IPS-18a (cell line): ENCODE results near the gene CDH11.

Experiments used
- H3K27ac ChIP-seq: one replicate; pipeline ENCODE4 v1.5.1; 2013; ENCODE audit warnings: low read length
- H3K27me3 ChIP-seq: one replicate; pipeline ENCODE4 v1.6.1; 2013; ENCODE audit warnings: mild to moderate bottlenecking, low read length; ENCODE audit not compliant: control insufficient read depth, insufficient read depth
- H3K36me3 ChIP-seq: one replicate; pipeline ENCODE4 v1.6.1; 2013; ENCODE audit warnings: low read depth, low read length; ENCODE audit not compliant: control insufficient read depth
- H3K4me1 ChIP-seq: one replicate; pipeline ENCODE4 v1.6.1; 2013; ENCODE audit warnings: low read depth, low read length; ENCODE audit not compliant: control insufficient read depth
- H3K4me3 ChIP-seq: one replicate; pipeline ENCODE4 v1.5.1; 2013; ENCODE audit warnings: low read length
- H3K9ac ChIP-seq: one replicate; pipeline ENCODE4 v1.6.1; 2013; ENCODE audit warnings: mild to moderate bottlenecking, low read length, moderate library complexity
- H3K9me3 ChIP-seq: one replicate; pipeline ENCODE4 v1.6.1; 2013; ENCODE audit warnings: low read depth, low read length; ENCODE audit not compliant: control insufficient read depth

Gene CDH11

DNA sequence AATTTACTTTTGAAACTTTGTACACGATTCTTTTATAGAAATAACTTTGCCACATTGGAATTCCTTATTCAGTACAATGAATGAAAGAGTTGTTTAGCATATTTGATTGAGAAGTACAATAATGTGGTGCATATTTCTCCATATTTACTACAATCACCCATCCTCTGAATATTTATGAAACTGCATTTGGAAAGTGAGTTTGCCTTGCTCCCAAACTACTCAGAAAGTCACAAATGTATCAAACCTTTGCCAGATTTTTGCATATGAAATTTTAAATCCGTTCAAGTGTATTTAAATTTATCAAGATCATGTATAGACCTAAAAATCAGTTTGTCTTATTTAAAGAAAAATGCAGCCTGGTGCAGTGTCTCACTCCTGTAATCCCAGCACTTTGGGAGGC is 148.7 kb downstream of the CDH11 start:
- Histone ChIP-seq H3K27ac (no peak overlapping the region), H3K9ac (no peak overlapping the region), H3K4me3 (no peak overlapping the region), H3K27me3 (no peaks in the 10 kb centered on the region), H3K36me3 (no peaks in the 10 kb centered on the region), H3K4me1 (no peaks in the 10 kb centered on the region), H3K9me3 (no peaks in the 10 kb centered on the region)

- no peak overlapping the region for H3K27ac ChIP-seq
- no peak overlapping the region for H3K4me3 ChIP-seq
- H3K4me1 ChIP-seq, result no peaks in the 10 kb centered on the region
- no peak overlapping the region for H3K9ac ChIP-seq
- H3K27me3 ChIP-seq, result no peaks in the 10 kb centered on the region
- no peaks in the 10 kb centered on the region for H3K9me3 ChIP-seq
- H3K36me3 ChIP-seq, result no peaks in the 10 kb centered on the region
These were observed 150.7 kb downstream of the CDH11 start for GRCh38 chr16:64971171-64971570.

DNA sequence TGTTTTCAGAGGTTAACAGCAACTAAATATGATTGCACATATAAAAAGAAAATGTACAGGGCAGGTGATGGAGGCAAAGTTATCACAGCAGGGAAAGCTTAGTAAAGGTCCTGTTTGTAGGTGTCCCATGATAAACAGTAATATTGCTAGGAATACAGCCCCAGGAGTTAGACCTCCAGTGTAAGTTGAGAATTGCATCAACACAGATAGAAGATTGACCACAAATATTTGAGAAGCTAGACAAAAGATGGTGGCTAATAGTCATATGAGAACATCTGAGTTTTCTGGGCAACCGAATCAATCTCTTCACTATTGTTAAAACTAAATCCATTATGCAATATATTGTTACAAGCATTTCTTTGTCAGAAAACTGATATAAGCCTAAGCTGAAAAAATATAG is 152.6 kb downstream of the CDH11 start:
- no peak overlapping the region for H3K27ac ChIP-seq
- no peaks in the 10 kb centered on the region for H3K9me3 ChIP-seq
- H3K27me3 ChIP-seq, result no peaks in the 10 kb centered on the region
- H3K4me3 ChIP-seq, result no peak overlapping the region
- H3K36me3 ChIP-seq, result no peaks in the 10 kb centered on the region
- H3K4me1 ChIP-seq, result no peaks in the 10 kb centered on the region
- no peak overlapping the region for H3K9ac ChIP-seq

- no peaks in the 10 kb centered on the region for H3K9me3 ChIP-seq
- no peaks in the 10 kb centered on the region for H3K36me3 ChIP-seq
- H3K27me3 ChIP-seq, result no peaks in the 10 kb centered on the region
- H3K4me1 ChIP-seq, result no peaks in the 10 kb centered on the region
- no peak overlapping the region for H3K4me3 ChIP-seq
- H3K27ac ChIP-seq, result no peak overlapping the region
- H3K9ac ChIP-seq, result no peak overlapping the region
These were observed 153.3 kb downstream of the CDH11 start for GRCh38 chr16:64968539-64968938.

DNA sequence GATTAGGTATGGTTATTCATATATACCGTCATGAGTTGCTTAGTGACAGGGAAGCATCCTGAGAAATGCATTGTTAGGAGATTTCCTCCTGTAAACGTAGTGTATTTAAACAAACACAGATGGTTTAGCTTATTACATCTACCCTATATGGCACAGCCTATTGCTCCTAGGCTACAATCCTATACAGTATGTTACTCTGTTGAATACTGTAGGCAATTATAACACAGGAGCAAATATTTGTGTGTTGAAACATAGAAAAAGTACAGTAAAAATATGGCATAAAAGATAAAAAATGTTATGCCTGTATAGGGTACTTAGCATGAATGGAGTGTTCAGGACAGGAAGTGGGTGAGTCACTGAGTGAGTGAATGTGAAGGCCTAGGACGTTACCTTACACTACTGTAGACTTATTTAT is 157.7 kb downstream of the CDH11 start:
- H3K36me3 ChIP-seq, result no peaks in the 10 kb centered on the region
- no peaks in the 10 kb centered on the region for H3K27me3 ChIP-seq
- H3K4me1 ChIP-seq, result no peaks in the 10 kb centered on the region
- no peak overlapping the region for H3K9ac ChIP-seq
- no peaks in the 10 kb centered on the region for H3K9me3 ChIP-seq
- H3K27ac ChIP-seq, result no peak overlapping the region
- H3K4me3 ChIP-seq, result no peak overlapping the region

GRCh38 chr16:64962786-64963185 is 159.1 kb downstream of the CDH11 start:
- no peaks in the 10 kb centered on the region for H3K9me3 ChIP-seq
- no peak overlapping the region for H3K4me3 ChIP-seq
- no peak overlapping the region for H3K27ac ChIP-seq
- H3K27me3 ChIP-seq, result no peaks in the 10 kb centered on the region
- no peaks in the 10 kb centered on the region for H3K36me3 ChIP-seq
- no peaks in the 10 kb centered on the region for H3K4me1 ChIP-seq
- no peak overlapping the region for H3K9ac ChIP-seq

GRCh38 chr16:64957246-64957645 is 164.6 kb downstream of the CDH11 start:
- Histone ChIP-seq H3K4me1 (no peaks in the 10 kb centered on the region), H3K27ac (no peak overlapping the region), H3K36me3 (no peaks in the 10 kb centered on the region), H3K9me3 (no peaks in the 10 kb centered on the region), H3K27me3 (no peaks in the 10 kb centered on the region), H3K9ac (no peak overlapping the region), H3K4me3 (no peak overlapping the region)

GRCh38 chr16:64952177-64952576 is 169.7 kb downstream of the CDH11 start:
- Histone ChIP-seq H3K27me3 (no peaks in the 10 kb centered on the region), H3K9me3 (no peaks in the 10 kb centered on the region), H3K4me1 (no peaks in the 10 kb centered on the region), H3K9ac (no peak overlapping the region), H3K27ac (no peak overlapping the region), H3K36me3 (no peaks in the 10 kb centered on the region), H3K4me3 (no peak overlapping the region)

DNA sequence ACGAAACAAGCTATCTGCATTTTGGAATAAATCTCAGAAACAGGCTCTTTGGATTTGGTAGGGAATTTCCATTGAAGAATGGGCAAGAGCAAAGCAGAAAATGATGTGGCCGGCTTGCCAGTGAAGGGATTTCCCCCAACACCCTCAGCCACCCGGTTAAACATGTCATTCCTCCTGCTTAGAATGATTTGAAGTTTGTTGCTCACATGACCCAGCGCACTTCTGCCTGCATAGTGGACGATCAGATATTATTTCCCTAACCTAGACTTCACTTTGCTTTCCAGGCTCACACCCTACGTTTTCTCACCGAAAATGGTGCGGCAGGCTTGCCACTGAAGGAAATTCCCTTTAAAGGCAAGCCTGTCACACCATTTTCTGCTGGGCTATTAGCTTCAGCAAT is 170.7 kb downstream of the CDH11 start:
- no peaks in the 10 kb centered on the region for H3K36me3 ChIP-seq
- H3K4me1 ChIP-seq, result no peaks in the 10 kb centered on the region
- no peak overlapping the region for H3K9ac ChIP-seq
- H3K27me3 ChIP-seq, result no peaks in the 10 kb centered on the region
- H3K9me3 ChIP-seq, result no peaks in the 10 kb centered on the region
- H3K27ac ChIP-seq, result no peak overlapping the region
- H3K4me3 ChIP-seq, result no peak overlapping the region

DNA sequence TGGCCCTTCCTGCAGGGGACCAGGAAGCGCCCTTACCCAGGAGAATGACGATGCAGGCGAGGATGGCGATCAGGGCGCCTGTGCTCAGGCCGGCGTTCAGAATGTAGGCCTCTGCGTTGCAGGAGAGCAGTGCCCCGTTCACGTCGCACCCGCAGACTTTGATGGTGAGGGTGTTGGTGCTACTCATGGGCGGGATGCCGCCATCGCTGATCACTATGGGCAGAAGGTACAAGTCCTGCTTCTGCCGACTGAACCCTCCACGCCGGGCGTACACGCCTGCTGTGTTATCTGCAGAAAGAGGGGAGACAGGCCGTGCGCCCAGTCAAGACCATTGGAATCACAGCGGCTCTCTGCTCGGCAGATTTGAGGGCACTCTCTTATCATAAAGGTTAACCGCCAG is 171.1 kb downstream of the CDH11 start:
- Histone ChIP-seq H3K27me3 (no peaks in the 10 kb centered on the region), H3K36me3 (no peaks in the 10 kb centered on the region), H3K4me1 (no peaks in the 10 kb centered on the region), H3K9ac (no peak overlapping the region), H3K9me3 (no peaks in the 10 kb centered on the region), H3K4me3 (no peak overlapping the region), H3K27ac (no peak overlapping the region)

GRCh38 chr16:64950262-64950661 is 171.6 kb downstream of the CDH11 start:
- no peak overlapping the region for H3K9ac ChIP-seq
- H3K4me1 ChIP-seq, result no peaks in the 10 kb centered on the region
- H3K4me3 ChIP-seq, result no peak overlapping the region
- no peaks in the 10 kb centered on the region for H3K27me3 ChIP-seq
- H3K36me3 ChIP-seq, result no peaks in the 10 kb centered on the region
- no peak overlapping the region for H3K27ac ChIP-seq
- H3K9me3 ChIP-seq, result no peaks in the 10 kb centered on the region

GRCh38 chr16:64948056-64948455 is 173.8 kb downstream of the CDH11 start:
- H3K27ac ChIP-seq, result no peak overlapping the region
- no peaks in the 10 kb centered on the region for H3K27me3 ChIP-seq
- no peak overlapping the region for H3K9ac ChIP-seq
- no peaks in the 10 kb centered on the region for H3K4me1 ChIP-seq
- no peaks in the 10 kb centered on the region for H3K9me3 ChIP-seq
- no peaks in the 10 kb centered on the region for H3K36me3 ChIP-seq
- no peak overlapping the region for H3K4me3 ChIP-seq
